Measurements from ENCODE around the gene RNPEP. TPM values are rescaled to one million over a fixed set of nuclear protein-coding genes. Genes with fewer than 3 reads are reported as not detected.
"Not testable (repeated sequence)": the region's sequence is repeated elsewhere in the genome, so short reads cannot be mapped to it uniquely, and the experiment has no call there.

Gene RNPEP
- total and polyA plus RNA-seq, 2 experiments from 2014 or later, result 57.9 to 74.2 TPM

GRCh38 chr1:202018468-202019234, 36.2 kb downstream of the RNPEP start:
- peaks cover 61% of the 10 kb centered on the region for H3K4me1 ChIP-seq (ENCODE audit: insufficient read depth)
- H3K4me2 ChIP-seq, result peak overlapping the region; percentile 75

GRCh38 chr1:202019235-202019558, 36.7 kb downstream of the RNPEP start:
- WGBS (ENCODE audit: low lambda C conversion rate, missing lambda C conversion rate), result 76% methylated on average over 8 of the region's 8 CpGs
- H2AFZ ChIP-seq; H3K27me3 ChIP-seq; H3K9me3 ChIP-seq (ENCODE audit: low read depth); H3K36me3 ChIP-seq (replicated peaks; ENCODE audit: insufficient read depth, low read depth); H3K4me3 ChIP-seq; DNase-seq (ENCODE audit: low spot score); H3K9me2 ChIP-seq (replicated peaks; ENCODE audit: insufficient read depth): not testable (repeated sequence)
- Histone ChIP-seq H4K20me1 (ENCODE audit: insufficient read depth, poor library complexity, severe bottlenecking) (peaks cover 12% of the 10 kb centered on the region), H3K4me2 (peak overlapping the region; percentile 75), H3K79me2 (peaks cover 24% of the 10 kb centered on the region), H3K27ac (peak overlapping the region; percentile 95), H3K4me1 (ENCODE audit: insufficient read depth) (peaks cover 58% of the 10 kb centered on the region)

More at GRCh38 chr1:202018468-202019234, 36.2 kb downstream of the RNPEP start:
- Histone ChIP-seq H4K20me1 (ENCODE audit: insufficient read depth, poor library complexity, severe bottlenecking) (peaks cover 17% of the 10 kb centered on the region), H3K79me2 (peaks cover 29% of the 10 kb centered on the region), H3K4me3 (no peak overlapping the region), H3K36me3 (replicated peaks; ENCODE audit: insufficient read depth, low read depth) (no peaks in the 10 kb centered on the region), H3K27me3 (no peaks in the 10 kb centered on the region), H3K9me3 (ENCODE audit: low read depth) (no peaks in the 10 kb centered on the region), H3K27ac (peak overlapping the region; percentile 95), H3K9me2 (replicated peaks; ENCODE audit: insufficient read depth) (no peaks in the 10 kb centered on the region), H2AFZ (no peak overlapping the region)
- TF ChIP-seq EZH2 (IDR thresholded peaks at IDR 0.05; ENCODE audit: borderline replicate concordance) (no peak), EZH2phosphoT487 (IDR thresholded peaks at IDR 0.05; ENCODE audit: low read depth, severe bottlenecking, unreplicated experiment) (no peak), CTCF (IDR thresholded peaks at IDR 0.05; ENCODE audit: poor library complexity) (no peak)
- peak; percentile 88 for DNase-seq (ENCODE audit: low spot score)
- 14% methylated on average over 19 of the region's 19 CpGs for WGBS (ENCODE audit: low lambda C conversion rate, missing lambda C conversion rate)

- Histone ChIP-seq H3K27ac (peak overlapping the region; percentile 87), H3K79me2 (no peaks in the 10 kb centered on the region), H2AFZ (no peak overlapping the region), H3K36me3 (replicated peaks; ENCODE audit: insufficient read depth, low read depth) (no peaks in the 10 kb centered on the region), H3K9me2 (replicated peaks; ENCODE audit: insufficient read depth) (no peaks in the 10 kb centered on the region), H3K27me3 (no peaks in the 10 kb centered on the region), H3K4me3 (no peak overlapping the region), H4K20me1 (ENCODE audit: insufficient read depth, poor library complexity, severe bottlenecking) (no peaks in the 10 kb centered on the region), H3K9me3 (ENCODE audit: low read depth) (no peaks in the 10 kb centered on the region), H3K4me2 (no peak overlapping the region), H3K4me1 (ENCODE audit: insufficient read depth) (peaks cover 22% of the 10 kb centered on the region)
- DNase-seq (ENCODE audit: low spot score), result peak; percentile 93
- WGBS (ENCODE audit: low lambda C conversion rate, missing lambda C conversion rate), result 39% methylated on average over 6 of the region's 6 CpGs
- TF ChIP-seq CTCF (IDR thresholded peaks at IDR 0.05; ENCODE audit: poor library complexity) (no peak), EZH2phosphoT487 (IDR thresholded peaks at IDR 0.05; ENCODE audit: low read depth, severe bottlenecking, unreplicated experiment) (no peak), EZH2 (IDR thresholded peaks at IDR 0.05; ENCODE audit: borderline replicate concordance) (no peak)
These were observed 40.6 kb downstream of the RNPEP start for GRCh38 chr1:202023001-202023433.

GRCh38 chr1:202029171-202029665, 46.8 kb downstream of the RNPEP start:
- no peaks in the 10 kb centered on the region for H3K27me3 ChIP-seq
- H3K4me2 ChIP-seq, result no peak overlapping the region
- H4K20me1 ChIP-seq (ENCODE audit: insufficient read depth, poor library complexity, severe bottlenecking), result no peaks in the 10 kb centered on the region
- H3K36me3 ChIP-seq (replicated peaks; ENCODE audit: insufficient read depth, low read depth), result no peaks in the 10 kb centered on the region
- H3K4me1 ChIP-seq (ENCODE audit: insufficient read depth), result peaks cover 5% of the 10 kb centered on the region
- no peaks in the 10 kb centered on the region for H3K9me3 ChIP-seq (ENCODE audit: low read depth)
- DNase-seq (ENCODE audit: low spot score), result no peak
- no peak for TF ChIP-seq EZH2 (IDR thresholded peaks at IDR 0.05; ENCODE audit: borderline replicate concordance)
- no peak for TF ChIP-seq CTCF (IDR thresholded peaks at IDR 0.05; ENCODE audit: poor library complexity)
- no peak overlapping the region for H3K4me3 ChIP-seq
- 89% methylated on average over 5 of the region's 5 CpGs for whole genome bisulfite sequencing (ENCODE audit: low lambda C conversion rate, missing lambda C conversion rate)
- no peaks in the 10 kb centered on the region for H3K9me2 ChIP-seq (replicated peaks; ENCODE audit: insufficient read depth)
- no peaks in the 10 kb centered on the region for H3K79me2 ChIP-seq
- H2AFZ ChIP-seq, result no peak overlapping the region
- H3K27ac ChIP-seq, result peak overlapping the region; percentile 28

Measured in hepatocyte (in vitro differentiated cells).